Activated CD8-positive, alpha-beta memory T cell treated with anti-CD3 and anti-CD28 coated beads for 4 hours (primary cell): ENCODE measurements around the gene KLLN.
"Not testable (repeated sequence)": the region's sequence is repeated elsewhere in the genome, so short reads cannot be mapped to it uniquely, and the experiment has no call there.

Experiments used
- DNase-seq, 2 donors: peaks; one replicate each; pipeline ENCODE4 v3.0.0-alpha.2; 2020; ENCODE audit warnings: low read depth in 2 of 2

Gene KLLN

GRCh38 chr10:87866412-87866974, 3.2 kb upstream of the KLLN start:
- no peak for DNase-seq

- DNase-seq, result no peak
These were observed 2.0 kb upstream of the KLLN start for GRCh38 chr10:87865241-87865881.

- no peak for DNase-seq
These were observed 1.2 kb upstream of the KLLN start for GRCh38 chr10:87864496-87865059.

- DNase-seq, result peak in 1 of 2 donors; percentile 2
These were observed 690 bp upstream of the KLLN start for GRCh38 chr10:87863951-87864495.

GRCh38 chr10:87862679-87863052, 667 bp downstream of the KLLN start:
- DNase-seq, result peak in 1 of 2 donors; percentile 51

- peak; percentile 88 for DNase-seq
These were observed 1.2 kb downstream of the KLLN start for GRCh38 chr10:87861953-87862678.

GRCh38 chr10:87861566-87861952, 1.8 kb downstream of the KLLN start:
- DNase-seq, result peak in 1 of 2 donors; percentile 1

GRCh38 chr10:87860816-87861403, 2.4 kb downstream of the KLLN start:
- no peak for DNase-seq

GRCh38 chr10:87860156-87860795, 3.1 kb downstream of the KLLN start:
- no peak for DNase-seq

- not testable (repeated sequence) for DNase-seq
These were observed 7.7 kb downstream of the KLLN start for GRCh38 chr10:87855665-87856064.

- DNase-seq, result not testable (repeated sequence)
These were observed 8.1 kb downstream of the KLLN start for GRCh38 chr10:87855247-87855646.

- DNase-seq, result no peak
These were observed 11.2 kb downstream of the KLLN start for GRCh38 chr10:87852089-87852488.

GRCh38 chr10:87850742-87851205, 12.6 kb downstream of the KLLN start:
- peak in 1 of 2 donors; percentile 9 for DNase-seq

GRCh38 chr10:87849001-87849400, 14.3 kb downstream of the KLLN start:
- DNase-seq, result no peak

- no peak for DNase-seq
These were observed 15.8 kb downstream of the KLLN start for GRCh38 chr10:87847550-87847949.

GRCh38 chr10:87846711-87847110, 16.6 kb downstream of the KLLN start:
- not testable (repeated sequence) for DNase-seq

GRCh38 chr10:87846023-87846422, 17.3 kb downstream of the KLLN start:
- no peak for DNase-seq

GRCh38 chr10:87845624-87845998, 17.7 kb downstream of the KLLN start:
- DNase-seq, result no peak

- no peak for DNase-seq
These were observed 18.3 kb downstream of the KLLN start for GRCh38 chr10:87844837-87845623.

GRCh38 chr10:87843714-87844113, 19.6 kb downstream of the KLLN start:
- DNase-seq, result no peak
